HepG2 (cell line): Measurements from ENCODE around the gene COG5.

Experiments
- CEBPB ChIP-seq: IDR thresholded peaks from 2 replicates; pipeline ENCODE4 v1.6.1; 2011; ENCODE audit warnings: low read depth, low read length, improper control_type of control experiment, borderline replicate concordance
- CTCF ChIP-seq: sonication (generic); formaldehyde crosslinking; IDR thresholded peaks from 2 replicates; pipeline ENCODE4 v1.5.0; 2020; ENCODE audit warnings: mild to moderate bottlenecking, missing genetic modification reagents, moderate library complexity
- POLR2AphosphoS5 ChIP-seq: IDR thresholded peaks from 2 replicates; pipeline ENCODE4 v1.6.1; 2012; ENCODE audit warnings: low read depth, low read length

- TF ChIP-seq CTCF (CRISPR knock-in tag): no peak
- TF ChIP-seq POLR2AphosphoS5: no peak
- no peak for TF ChIP-seq CEBPB
These were observed 82.8 kb downstream of the COG5 start for GRCh38 chr7:107480932-107481331.
